Measurements from ENCODE around the gene SNED1.

SNED1 gene

DNA sequence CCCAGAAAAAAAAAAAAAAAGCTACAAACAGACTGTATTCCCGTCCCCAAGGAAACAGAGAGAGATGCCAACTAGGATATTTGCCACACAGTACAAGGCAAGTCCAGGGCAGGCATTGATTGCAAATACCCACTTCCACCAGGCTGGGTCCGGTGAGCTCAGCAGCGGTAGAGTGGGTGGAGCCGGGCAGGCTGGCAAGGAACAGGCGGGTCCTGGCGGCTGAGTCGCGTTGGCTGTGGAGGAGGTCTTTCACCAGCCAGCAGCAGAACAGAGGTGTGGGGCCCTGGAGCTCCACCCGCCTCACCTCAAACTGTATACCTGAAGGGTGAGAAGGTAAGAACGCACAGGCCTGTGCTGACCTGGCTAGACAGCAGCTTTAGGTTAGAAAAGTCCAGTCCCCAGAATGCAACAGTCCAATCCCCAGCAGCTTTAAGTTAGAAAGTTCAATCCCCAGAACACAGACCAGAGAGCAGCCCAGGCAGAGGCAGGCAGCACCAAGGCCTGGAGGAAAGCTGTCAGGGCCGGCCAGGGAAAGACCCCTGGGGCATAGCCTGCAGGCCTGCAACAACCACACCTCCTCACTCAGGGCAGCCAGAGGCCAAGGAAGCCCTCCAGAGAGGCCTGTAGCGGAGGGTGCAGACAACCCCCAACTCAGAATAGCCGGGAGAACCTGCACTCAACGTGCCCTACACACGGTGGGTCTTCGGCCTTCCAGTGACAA lies 125.6 kb downstream of the SNED1 start:
- DNase-seq = peak in 36 of 58 donors; percentile 6 to 78 (median 32)

DNA sequence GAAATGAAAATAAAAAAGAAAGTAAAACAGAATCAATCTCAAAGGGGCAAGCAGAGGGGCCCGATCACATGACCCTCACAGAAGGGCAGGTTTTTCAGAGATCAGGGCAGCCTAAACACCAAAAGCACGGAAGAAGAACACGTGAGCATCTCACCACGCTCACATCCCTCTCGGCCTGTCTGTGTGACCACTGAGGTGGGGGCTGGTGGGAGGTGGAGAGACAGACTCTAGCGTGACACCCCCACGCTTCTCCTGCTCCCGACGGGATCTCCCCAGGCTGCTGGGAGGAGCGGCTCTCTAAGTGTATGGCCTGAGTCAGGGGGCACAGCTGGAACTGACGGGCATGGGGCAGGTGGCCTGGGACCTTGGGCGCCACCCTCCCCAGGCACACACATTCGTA lies 127.2 kb downstream of the SNED1 start:
- no peak for DNase-seq

DNA sequence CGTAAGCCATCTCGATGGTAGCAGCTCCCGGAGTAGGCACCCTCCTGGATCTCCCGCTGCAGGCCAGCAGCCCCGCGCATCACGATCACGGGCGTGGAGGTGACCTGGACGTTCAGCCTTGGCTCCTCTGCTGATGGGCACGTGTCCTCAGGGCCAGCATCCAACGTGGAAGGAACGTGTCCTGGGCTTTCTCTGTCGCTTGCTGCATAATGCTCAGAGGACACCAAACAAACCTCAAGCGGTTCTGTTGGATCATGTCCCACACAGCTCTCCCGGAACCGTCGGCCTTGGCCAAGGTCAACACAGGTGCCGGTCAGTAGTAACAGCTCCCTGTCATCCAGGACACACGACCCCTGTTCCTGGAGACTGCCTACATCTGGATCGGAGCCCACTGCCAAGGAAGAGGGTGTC lies 127.8 kb downstream of the SNED1 start:
- DNase-seq = no peak

DNA sequence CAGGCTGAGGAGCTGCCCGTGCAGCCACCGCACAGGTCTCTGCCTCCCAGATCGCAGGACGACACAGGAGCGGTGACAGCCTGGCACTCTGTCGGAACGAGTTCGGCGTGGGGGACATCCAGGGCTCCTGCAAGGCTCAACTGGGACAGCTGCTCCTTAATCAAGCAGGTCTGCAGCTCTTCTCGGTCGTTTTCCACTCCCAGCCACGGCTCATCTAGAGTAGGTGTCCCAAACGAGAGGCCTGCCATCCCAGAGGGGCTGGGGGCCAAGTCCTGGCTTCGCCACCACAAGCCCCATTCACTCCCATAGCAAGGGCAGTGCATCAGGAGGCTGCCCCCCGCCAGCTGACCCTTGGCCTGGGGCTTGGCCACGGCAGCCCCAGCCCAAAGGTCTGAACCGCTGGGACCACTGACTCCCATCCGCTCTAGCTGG lies 128.4 kb downstream of the SNED1 start:
- DNase-seq = no peak

DNA sequence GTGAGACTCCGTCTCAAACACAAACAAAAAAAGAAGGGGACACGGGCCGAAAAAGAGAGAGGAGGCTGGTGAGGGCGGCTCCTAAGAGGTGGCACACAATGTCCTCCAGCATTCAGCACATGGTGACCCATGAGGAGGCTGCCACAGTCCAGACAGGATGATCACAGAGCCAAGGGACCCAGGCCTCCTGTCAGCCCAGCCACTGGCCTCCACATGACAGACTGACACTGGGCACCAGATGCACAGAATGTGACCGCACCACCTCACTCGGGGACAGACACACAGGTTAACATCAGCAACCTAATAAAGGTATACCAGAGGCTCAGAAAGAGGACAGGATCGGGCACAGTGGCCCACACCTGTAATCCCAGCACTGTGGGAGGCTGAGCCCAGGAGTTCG lies 129.8 kb downstream of the SNED1 start:
- no peak for DNase-seq

DNA sequence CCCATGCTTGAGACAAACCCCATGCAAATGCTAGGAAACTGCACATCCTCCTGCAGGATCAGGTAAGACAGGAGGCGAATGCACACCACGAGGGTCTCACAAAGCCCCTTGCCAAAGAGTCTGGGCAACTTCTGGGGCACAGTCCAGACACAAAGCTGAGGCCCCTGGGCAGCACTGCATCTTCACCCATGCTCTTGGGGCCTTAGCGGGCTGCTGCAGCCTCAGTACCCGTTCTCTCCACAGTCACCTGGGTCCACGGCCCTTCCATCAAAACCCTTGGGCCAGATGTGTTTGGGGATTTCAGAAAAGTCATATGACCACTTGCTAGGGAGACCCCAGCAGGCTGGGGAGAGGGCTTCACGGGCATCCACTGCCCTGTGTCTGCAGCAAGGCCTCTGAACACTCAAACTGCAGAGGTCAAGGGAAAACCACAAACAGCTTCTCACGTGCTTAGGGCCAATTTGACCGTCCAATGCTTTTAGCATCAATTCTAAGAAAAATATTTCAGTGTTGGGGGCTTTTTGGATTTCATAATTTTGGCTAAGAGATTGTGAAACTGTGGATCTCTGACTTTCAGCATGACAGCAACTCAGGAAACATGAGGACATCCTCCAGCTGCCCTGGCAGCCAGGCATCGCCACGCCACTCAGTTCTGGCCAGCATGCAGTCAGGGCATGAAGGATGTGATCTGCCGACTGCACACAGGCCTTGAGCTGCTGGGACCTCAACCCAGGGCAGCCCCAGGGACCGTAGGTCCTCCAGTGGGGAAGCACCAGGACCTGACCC lies 130.9 kb downstream of the SNED1 start:
- no peak for DNase-seq

DNA sequence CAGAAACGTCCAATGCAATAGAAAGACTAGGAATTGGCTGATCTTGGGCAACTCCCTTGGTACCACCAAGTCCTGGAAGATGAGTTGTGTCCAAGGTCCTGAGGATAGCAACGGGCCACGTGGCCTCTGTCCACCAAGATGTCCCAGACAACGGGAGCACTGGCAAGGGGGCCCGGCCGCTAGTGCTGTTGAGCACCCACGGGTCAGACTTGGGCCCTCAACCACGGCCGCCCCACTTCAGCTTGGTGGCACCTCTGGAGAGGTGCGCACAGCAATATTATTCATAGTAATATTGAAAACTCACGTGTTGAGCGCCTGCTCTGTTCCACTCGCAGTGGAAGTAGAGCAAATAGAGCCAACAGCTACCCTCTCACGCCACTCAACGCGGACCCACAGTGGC lies 131.9 kb downstream of the SNED1 start:
- no peak for DNase-seq

DNA sequence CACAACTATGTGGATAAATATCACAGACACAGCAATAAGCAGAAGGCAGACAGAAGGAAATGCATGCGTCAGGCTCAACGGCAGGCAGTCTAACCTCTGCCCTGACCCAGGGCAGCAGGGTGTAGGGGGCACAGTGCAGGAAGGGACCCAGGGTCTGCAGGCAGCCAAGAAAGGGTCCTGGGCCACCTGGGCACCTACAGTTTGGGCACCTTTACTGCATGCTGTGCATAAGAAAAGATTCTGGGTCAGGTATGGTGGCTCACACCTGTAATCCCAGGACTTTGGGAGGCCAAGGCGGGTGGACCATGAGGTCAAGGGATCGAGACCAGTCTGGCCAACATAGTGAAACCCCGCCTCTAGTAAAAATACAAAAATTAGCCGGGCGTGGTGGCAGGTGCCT lies 133.1 kb downstream of the SNED1 start:
- no peak for DNase-seq

DNA sequence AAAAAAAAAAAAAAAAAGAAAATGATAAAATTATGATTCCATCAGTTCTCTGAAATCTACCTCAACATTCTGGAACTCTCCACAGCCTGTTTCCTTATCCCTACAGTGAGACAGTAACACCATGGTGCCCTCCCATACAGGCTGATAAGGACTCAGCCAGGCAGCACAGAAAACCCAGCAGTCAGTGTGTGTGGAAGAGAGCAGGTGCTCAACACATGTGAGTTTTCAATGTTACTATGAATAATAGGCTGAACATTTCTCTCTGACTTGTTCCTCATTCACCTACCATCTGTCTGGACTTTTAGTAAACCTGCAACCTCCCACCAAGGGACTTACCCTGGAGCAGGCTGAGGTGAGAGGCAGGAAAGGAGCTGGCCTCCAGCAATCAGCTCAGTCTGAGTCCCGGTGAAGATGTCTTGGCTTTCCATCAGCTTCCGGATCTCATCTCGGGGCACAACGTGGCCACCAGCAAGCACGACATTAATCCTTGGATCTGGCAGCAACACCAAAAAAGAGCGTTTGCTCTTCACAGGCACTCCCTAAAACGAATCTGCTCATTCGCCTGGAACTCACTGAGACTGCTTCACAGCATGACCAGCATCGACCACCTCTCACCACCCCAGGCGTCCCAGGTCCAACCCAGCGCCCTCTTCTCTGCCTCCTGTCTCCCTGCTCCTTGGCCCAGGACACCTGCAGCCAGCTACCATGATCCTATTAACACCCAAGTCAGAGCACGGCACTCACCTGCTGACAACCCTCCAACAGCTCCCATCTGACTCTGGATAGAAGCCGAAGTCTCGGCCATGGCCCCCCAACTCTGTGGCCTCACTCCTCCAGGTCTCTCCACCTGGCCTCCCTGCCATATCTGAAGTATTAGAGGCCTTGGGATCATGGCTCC lies 134.4 kb downstream of the SNED1 start:
- no peak for DNase-seq

DNA sequence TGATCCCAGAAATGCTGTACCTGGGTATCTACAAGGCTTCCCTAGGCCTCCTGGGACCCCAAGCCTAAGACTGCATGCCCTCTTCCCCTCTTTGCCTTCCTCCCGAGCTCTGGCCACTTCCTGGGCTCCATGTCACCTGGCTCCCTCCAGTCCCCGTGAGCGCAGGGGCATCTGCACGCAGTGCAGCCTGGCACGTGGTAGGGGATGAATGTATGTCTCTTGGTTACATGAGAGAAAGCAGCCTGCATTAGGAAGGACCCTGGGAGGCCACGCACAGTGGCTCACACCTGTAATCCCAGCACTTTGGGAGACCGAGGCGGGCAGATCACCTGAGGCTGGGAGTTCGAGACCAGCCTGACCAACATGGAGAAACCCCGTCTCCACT lies 135.0 kb downstream of the SNED1 start:
- DNase-seq = no peak

DNA sequence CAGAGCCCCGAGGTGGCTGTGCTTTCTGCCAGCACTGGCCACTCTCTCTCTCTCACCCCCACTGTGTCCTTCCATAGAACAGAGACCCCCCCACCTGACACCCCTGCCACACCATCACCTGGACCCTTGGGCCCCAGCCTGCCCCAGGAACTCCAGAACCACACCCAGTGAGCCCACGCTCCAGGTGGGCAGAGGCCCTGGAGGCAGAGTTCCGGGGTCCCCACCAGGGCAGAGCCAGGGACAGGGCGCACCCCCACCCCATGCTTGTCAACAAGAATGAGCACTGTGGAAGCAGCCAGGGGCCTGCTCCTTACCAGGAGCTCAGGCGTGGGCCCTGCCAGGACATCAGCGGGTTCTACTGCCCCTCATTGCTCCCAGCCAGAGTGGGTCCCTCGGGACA lies 136.3 kb downstream of the SNED1 start:
- DNase-seq = no peak

DNA sequence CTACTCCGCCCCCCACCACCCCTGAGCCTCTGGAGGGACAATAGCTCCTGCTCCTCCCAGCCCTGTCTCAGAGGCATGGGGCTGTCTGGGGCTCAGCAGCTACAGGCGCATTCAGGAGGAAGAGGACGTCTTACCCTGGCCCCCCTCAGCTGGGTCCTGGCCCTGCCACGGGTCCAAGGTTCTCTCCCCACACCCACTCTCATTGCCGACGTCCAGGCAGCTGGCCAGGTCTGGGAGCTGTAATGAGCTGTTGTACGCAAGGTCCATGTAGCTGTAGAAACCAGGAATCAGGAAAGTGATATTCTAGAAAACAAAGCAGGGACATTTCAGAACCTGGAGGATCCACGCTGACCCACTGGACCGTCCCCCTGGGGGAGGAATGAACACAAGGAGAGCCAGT lies 137.3 kb downstream of the SNED1 start:
- DNase-seq = peak in 12 of 58 donors; percentile 4 to 33 (median 16)

DNA sequence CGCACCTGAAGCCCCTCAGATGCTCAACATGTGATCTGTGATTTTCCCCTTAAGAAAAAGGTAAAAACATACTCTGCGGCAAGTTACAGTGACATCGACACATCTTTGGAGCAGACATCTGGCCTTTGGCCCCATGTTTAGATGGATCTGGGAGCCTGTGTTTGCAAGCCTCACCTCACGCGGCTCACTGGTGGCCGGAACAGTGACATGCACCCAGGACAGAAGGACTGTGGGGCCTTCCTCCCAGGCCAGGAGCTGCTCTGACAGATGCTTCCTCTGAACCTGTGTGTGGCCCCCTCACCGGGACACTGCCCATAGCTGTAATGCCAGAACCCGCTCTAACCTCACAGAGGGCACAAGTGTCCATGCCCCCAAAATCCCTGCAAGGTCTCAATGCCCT lies 137.8 kb downstream of the SNED1 start:
- no peak for DNase-seq

DNA sequence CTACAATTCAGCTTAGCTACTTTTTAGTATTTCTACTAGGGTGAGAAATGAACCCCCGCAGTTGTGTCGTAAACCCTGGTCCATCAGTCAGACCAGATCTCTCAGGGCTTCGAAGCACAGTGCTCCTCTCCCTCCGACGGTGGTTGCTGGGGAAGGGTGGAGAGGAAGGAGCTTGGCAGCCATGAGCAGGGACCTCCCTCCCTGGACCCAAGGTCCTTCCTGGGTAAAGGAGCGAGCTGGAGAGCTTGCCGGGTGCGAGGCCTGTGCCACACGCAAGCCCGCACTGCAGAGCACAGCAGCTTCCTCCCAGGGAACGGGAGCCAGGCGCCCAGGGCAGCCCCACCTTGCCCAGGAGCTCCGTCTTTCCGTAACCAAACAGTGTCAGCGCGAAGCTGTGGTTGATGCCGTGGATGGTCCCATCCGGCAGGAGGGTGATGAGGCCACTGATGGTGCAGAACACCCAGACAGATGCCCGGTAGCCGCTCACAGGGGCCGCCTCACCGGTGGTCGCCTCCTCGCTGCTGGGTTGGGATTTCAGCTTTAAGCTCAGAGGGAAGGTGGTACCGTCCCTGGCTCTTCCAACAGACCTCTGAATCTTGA lies 138.3 kb downstream of the SNED1 start:
- DNase-seq = no peak

DNA sequence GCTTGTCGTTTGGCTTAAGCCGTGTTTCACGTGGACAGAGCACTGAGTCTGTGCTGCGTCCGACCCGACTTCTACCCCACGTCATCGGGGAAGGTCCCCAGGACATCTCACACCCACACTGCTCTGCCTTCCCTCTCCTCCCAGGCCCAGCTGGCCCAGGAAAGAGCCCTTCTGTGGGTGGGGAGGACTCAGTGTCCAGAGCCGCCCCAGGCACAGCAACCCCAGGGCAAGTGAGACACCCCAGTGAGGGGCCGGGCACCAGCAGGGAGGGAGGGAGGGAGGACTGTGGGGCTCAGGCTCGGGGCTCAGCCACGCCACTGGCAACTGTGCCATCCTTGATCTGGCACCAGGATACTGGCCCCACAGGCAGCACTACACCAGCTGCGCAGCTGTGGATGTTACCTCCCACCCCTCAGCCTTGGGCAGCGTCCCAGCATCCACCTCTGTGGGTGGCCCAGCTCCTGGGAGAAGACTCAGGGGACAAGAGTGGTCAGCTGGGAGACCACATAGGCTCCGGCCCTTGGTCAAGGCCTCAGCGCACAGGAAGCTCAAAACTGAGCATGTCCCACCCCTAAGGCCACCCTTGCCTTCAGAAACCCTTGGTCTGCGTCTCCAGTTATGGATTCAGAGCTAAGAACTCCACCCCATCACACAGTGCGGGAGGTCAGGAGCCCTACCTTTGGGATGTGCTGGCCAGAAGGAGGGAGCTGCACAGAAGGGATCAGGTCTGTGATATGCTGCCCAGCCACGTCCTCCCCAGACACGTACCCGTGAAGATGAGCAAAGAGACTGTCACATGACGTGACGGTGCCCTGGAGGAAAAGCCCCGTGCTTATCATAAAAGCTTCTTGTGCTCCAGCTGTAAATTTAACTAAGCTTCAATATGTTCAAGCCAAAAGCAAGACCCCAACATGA lies 139.1 kb downstream of the SNED1 start:
- no peak for DNase-seq

DNA sequence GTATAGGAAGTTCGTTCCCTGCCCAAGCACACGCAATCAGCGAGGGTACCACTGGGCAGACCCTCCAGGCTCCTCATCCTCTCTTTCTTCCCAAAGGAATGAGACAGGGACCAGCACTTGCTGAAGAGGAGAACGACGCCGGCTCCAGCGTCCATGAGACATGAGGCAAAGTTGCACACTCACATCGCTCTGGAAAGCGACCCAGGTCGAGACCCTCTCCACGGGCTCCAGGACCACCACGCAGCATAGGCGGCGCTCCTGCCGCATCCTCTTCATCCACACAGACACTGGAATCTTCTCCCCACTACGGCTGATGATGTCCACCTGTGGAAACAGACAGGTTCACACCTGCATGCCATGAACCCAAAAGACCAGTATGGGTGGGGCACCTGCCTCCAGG lies 140.1 kb downstream of the SNED1 start:
- DNase-seq = no peak

DNA sequence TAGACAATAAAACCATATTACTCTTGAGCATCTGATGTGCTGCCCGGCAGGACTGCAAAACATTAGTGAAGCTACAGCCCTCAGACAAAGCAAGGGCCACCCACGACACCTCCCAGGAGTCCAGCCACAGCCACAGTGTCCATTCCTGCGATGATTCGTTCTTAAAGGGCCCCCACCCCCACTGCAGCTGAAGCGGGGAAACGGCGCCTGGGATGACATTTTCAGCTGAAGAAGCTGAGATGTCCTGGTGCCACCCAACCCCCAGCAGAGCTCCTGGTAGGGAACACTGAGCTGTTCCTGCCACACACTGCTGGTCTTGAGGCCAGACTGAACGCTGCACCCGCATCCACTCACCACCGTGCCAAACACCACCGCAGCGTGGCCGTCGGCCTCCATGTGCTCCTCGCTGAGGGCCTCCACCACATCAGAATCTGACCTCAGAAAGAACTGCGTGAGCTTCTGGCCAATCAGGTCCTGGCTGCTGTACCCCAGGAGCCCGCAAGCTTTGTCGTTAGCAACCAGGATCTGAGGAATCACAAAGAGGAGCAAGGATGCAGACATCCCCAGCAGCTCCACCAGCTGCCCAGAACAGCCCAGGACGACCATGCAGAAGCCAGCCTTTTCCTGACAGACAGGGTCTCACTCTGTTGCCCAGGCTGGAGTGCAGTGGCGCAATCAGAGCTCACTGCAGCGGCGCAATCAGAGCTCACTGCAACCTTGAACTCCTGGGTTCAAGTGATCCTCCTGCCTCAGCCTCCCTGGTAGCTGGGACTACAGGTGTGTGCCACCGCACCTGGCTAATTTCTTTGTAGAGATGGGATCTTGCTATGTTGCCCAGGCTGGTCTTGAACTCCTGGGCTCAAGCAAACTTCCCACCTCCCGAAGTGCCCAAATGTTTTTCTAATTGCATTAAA lies 141.4 kb downstream of the SNED1 start:
- no peak for DNase-seq

DNA sequence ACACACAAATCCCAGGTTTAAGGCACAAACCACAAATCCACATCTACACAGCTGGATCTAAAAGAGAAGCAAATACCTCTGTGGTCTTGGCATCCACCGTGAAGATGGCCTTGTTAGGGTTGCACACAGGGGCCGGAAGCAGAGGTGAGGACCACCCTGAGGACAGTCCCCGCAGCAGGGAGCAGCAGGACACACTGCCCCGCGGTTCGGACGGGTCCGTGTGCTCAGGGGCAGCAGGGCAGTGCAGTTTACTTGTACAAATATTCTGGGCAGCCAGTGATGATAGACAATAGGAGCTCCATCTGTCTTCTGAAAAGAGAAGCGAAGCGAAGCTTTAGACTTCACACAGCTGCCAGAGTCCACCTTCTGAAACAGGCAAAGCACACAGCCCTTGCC lies 142.0 kb downstream of the SNED1 start:
- DNase-seq = no peak

DNA sequence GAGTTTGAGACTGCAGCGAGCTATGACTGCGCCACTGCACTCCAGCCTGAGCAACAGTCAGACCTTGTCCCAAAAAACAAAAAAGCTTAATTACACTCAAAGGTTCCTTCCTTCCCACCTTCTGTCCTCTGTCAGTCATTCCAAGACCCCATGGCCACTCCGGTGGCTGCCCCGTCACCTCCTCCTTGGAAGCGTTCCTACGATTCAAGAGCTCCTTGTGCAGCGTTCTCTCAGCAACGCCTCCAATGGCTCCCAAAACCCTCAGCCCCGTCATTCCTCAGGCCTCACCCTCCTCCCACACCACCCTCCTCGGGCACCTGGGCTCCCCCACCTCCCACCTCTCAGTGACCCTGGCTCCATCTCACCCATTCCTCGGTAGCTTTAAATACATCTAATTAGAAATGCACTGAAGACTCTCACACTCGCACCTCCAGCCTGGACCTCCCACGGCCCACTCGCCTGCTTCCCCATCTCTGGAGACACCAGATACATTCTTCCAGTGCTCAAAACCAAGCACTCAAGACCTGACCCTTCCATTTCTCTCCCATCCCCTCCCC lies 142.9 kb downstream of the SNED1 start:
- DNase-seq = no peak
